NCI-H345 (cell line): Measurements from ENCODE around the gene ZNF417.
"Not testable (repeated sequence)": the region's sequence is repeated elsewhere in the genome, so short reads cannot be mapped to it uniquely, and the experiment has no call there.

Experiments used
- DNase-seq: peaks from one replicate; lab custom pipeline; 2025; lab: John Stamatoyannopoulos, UW

The ZNF417 gene

GRCh38 chr19:57916168-57916995 lies at the start of gene ZNF417:
Gene ZNF417, minus strand, starts transcription at chr19:57916592. Its CDS starts 181 bp downstream, at chr19:57916411.
- DNase-seq, result peak; percentile 94

- DNase-seq, result no peak
These were observed 48.4 kb upstream of the ZNF417 start for GRCh38 chr19:57964761-57965160.

- DNase-seq, result no peak
These were observed 45.4 kb upstream of the ZNF417 start for GRCh38 chr19:57961785-57962184.

- no peak for DNase-seq
These were observed 38.6 kb upstream of the ZNF417 start for GRCh38 chr19:57954996-57955395.

- DNase-seq, result no peak
These were observed 33.3 kb upstream of the ZNF417 start for GRCh38 chr19:57949702-57950101.

GRCh38 chr19:57949296-57949695 lies 32.9 kb upstream of the ZNF417 start:
- DNase-seq, result no peak

GRCh38 chr19:57947419-57948134 lies 31.2 kb upstream of the ZNF417 start, which contains the start of gene ZNF256:
Gene ZNF256, minus strand, starts transcription at chr19:57947706. Its CDS starts 232 bp downstream, at chr19:57947474.
- peak; percentile 95 for DNase-seq

- no peak for DNase-seq
These were observed 30.7 kb upstream of the ZNF417 start for GRCh38 chr19:57947088-57947418.

GRCh38 chr19:57946316-57946715 lies 29.9 kb upstream of the ZNF417 start:
- no peak for DNase-seq

GRCh38 chr19:57941593-57941992 lies 25.2 kb upstream of the ZNF417 start:
- no peak for DNase-seq

- DNase-seq, result no peak
These were observed 19.3 kb upstream of the ZNF417 start for GRCh38 chr19:57935731-57936130.

GRCh38 chr19:57934820-57935665 lies 18.7 kb upstream of the ZNF417 start, which contains the start of gene ZNF418:
Gene ZNF418, minus strand, starts transcription at chr19:57935402. Its CDS starts 1,580 bp downstream, at chr19:57933822.
- DNase-seq, result no peak

GRCh38 chr19:57927587-57927986 lies 11.2 kb upstream of the ZNF417 start:
- DNase-seq, result no peak

GRCh38 chr19:57914531-57914930 lies 1.9 kb downstream of the ZNF417 start:
- DNase-seq, result no peak

- no peak for DNase-seq
These were observed 9.0 kb downstream of the ZNF417 start for GRCh38 chr19:57907394-57907793.

GRCh38 chr19:57905258-57905657 lies 11.1 kb downstream of the ZNF417 start:
- DNase-seq, result no peak

GRCh38 chr19:57903618-57904184 lies 12.7 kb downstream of the ZNF417 start:
- no peak for DNase-seq

GRCh38 chr19:57900311-57900710 lies 16.1 kb downstream of the ZNF417 start:
- DNase-seq, result no peak

GRCh38 chr19:57890706-57891105 lies 25.7 kb downstream of the ZNF417 start:
- DNase-seq, result not testable (repeated sequence)

GRCh38 chr19:57888560-57889231 lies 27.7 kb downstream of the ZNF417 start, which contains the start of gene ZNF814:
Gene ZNF814, minus strand, starts transcription at chr19:57889037. Its CDS starts 235 bp downstream, at chr19:57888802.
- DNase-seq, result peak; percentile 0

GRCh38 chr19:57888107-57888559 lies 28.3 kb downstream of the ZNF417 start:
- DNase-seq, result no peak
